Inferior parietal cortex (tissue), 1 donor: ENCODE results near the gene CHPF2.

Source experiments
- DNase-seq: peaks from one replicate; pipeline ENCODE4 v3.0.0-alpha.2; 2016; ENCODE audit errors: extremely low spot score

CHPF2 gene

GRCh38 chr7:151265351-151265931, 33.2 kb downstream of the CHPF2 start:
- DNase-seq, result no peak

- no peak for DNase-seq
These were observed 37.2 kb downstream of the CHPF2 start for GRCh38 chr7:151269511-151269910.

- DNase-seq, result no peak
These were observed 39.5 kb downstream of the CHPF2 start for GRCh38 chr7:151271699-151272355.

- DNase-seq, result no peak
These were observed 40.1 kb downstream of the CHPF2 start for GRCh38 chr7:151272405-151272804.

GRCh38 chr7:151272877-151273276, 40.6 kb downstream of the CHPF2 start:
- DNase-seq, result no peak

GRCh38 chr7:151273651-151274390, 41.5 kb downstream of the CHPF2 start:
- no peak for DNase-seq

- DNase-seq, result no peak
These were observed 42.1 kb downstream of the CHPF2 start for GRCh38 chr7:151274396-151274795.

GRCh38 chr7:151274936-151275812, 42.9 kb downstream of the CHPF2 start:
- no peak for DNase-seq

GRCh38 chr7:151275813-151276577, 43.7 kb downstream of the CHPF2 start:
- DNase-seq, result no peak

GRCh38 chr7:151276666-151277590, 44.6 kb downstream of the CHPF2 start:
- DNase-seq, result peak; percentile 61

- no peak for DNase-seq
These were observed 45.3 kb downstream of the CHPF2 start for GRCh38 chr7:151277631-151278030.

- no peak for DNase-seq
These were observed 46.7 kb downstream of the CHPF2 start for GRCh38 chr7:151278949-151279348.

- no peak for DNase-seq
These were observed 47.6 kb downstream of the CHPF2 start for GRCh38 chr7:151279868-151280267.

- DNase-seq, result no peak
These were observed 48.2 kb downstream of the CHPF2 start for GRCh38 chr7:151280388-151281019.

- DNase-seq, result no peak
These were observed 49.4 kb downstream of the CHPF2 start for GRCh38 chr7:151281686-151282085.

- no peak for DNase-seq
These were observed 49.8 kb downstream of the CHPF2 start for GRCh38 chr7:151282111-151282510.

GRCh38 chr7:151283302-151283701, 51.0 kb downstream of the CHPF2 start:
- no peak for DNase-seq

GRCh38 chr7:151286148-151286547, 53.9 kb downstream of the CHPF2 start:
- DNase-seq, result no peak
